HepG2 (cell line): ENCODE data around the gene MBNL3. TPM values are rescaled to one million over a fixed set of nuclear protein-coding genes. Genes with fewer than 3 reads are reported as not detected.

Source experiments
- DDIT3 ChIP-seq: sonication (generic); formaldehyde crosslinking; IDR thresholded peaks from 2 replicates; pipeline ENCODE4 v1.4.0; 2020; ENCODE audit warnings: mild to moderate bottlenecking, missing genetic modification reagents
- HOMEZ ChIP-seq: IDR thresholded peaks from 2 replicates; pipeline ENCODE4 v1.6.1; 2016; ENCODE audit warnings: low read depth
- JUNB ChIP-seq: sonication (generic); formaldehyde crosslinking; IDR thresholded peaks from 2 replicates; pipeline ENCODE4 v1.8.0; 2022; ENCODE audit warnings: missing genetic modification reagents, mild to moderate bottlenecking, borderline replicate concordance
- KLF6 ChIP-seq: IDR thresholded peaks from 2 replicates; pipeline ENCODE4 v1.8.0; 2016; ENCODE audit warnings: missing biosample characterization, missing genetic modification reagents
- MBD4 ChIP-seq: IDR thresholded peaks from 2 replicates; pipeline ENCODE4 v1.6.1; 2012; ENCODE audit warnings: low read length, inconsistent platforms, borderline replicate concordance
- MIXL1 ChIP-seq: IDR thresholded peaks from 2 replicates; pipeline ENCODE4 v1.6.1; 2016
- NR1H2 ChIP-seq: sonication (generic); formaldehyde crosslinking; IDR thresholded peaks from 2 replicates; pipeline ENCODE4 v1.8.1; 2022; ENCODE audit warnings: low read depth, missing genetic modification reagents, borderline replicate concordance
- NR3C1 ChIP-seq: sonication (generic); formaldehyde crosslinking; IDR thresholded peaks from 2 replicates; pipeline ENCODE4 v1.4.0; 2020; ENCODE audit warnings: missing genetic modification reagents
- NRL ChIP-seq: sonication (generic); formaldehyde crosslinking; IDR thresholded peaks from 2 replicates; pipeline ENCODE4 v1.5.0; 2020; ENCODE audit warnings: missing genetic modification reagents, mild to moderate bottlenecking, moderate library complexity, borderline replicate concordance
- SAFB2 ChIP-seq: sonication (generic); formaldehyde crosslinking; IDR thresholded peaks from 2 replicates; pipeline ENCODE4 v1.5.1; 2020; ENCODE audit warnings: missing genetic modification reagents, low read depth, mild to moderate bottlenecking, borderline replicate concordance
- SIX4 ChIP-seq: sonication (generic); formaldehyde crosslinking; IDR thresholded peaks from 2 replicates; pipeline ENCODE4 v1.4.0; 2020; ENCODE audit warnings: missing genetic modification reagents
- SP4 ChIP-seq: sonication (generic); formaldehyde crosslinking; IDR thresholded peaks from 2 replicates; pipeline ENCODE4 v1.8.1; 2023; ENCODE audit warnings: mild to moderate bottlenecking, missing genetic modification reagents
- SYNCRIP ChIP-seq: fragments of 200-400 bp; formaldehyde crosslinking; IDR thresholded peaks from 2 replicates; pipeline ENCODE4 v1.6.1; 2018; ENCODE audit warnings: mild to moderate bottlenecking, low read depth, low read length; ENCODE audit not compliant: insufficient read depth
- TEAD3 ChIP-seq: optimal IDR thresholded peaks from 2 replicates; pipeline ENCODE3; 2016; ENCODE audit warnings: borderline replicate concordance
- TMF1 ChIP-seq: sonication (generic); formaldehyde crosslinking; IDR thresholded peaks from 2 replicates; pipeline ENCODE4 v1.8.1; 2022; ENCODE audit warnings: low read depth, missing genetic modification reagents
- ZBTB34 ChIP-seq: sonication (generic); formaldehyde crosslinking; IDR thresholded peaks from 2 replicates; pipeline ENCODE4 v1.8.0; 2022; ENCODE audit warnings: mild to moderate bottlenecking, missing genetic modification reagents
- ZFP90 ChIP-seq: sonication (generic); formaldehyde crosslinking; IDR thresholded peaks from 2 replicates; pipeline ENCODE4 v1.8.0; 2022; ENCODE audit warnings: missing genetic modification reagents, mild to moderate bottlenecking, inconsistent platforms, borderline replicate concordance
- ZHX1 ChIP-seq: sonication (generic); formaldehyde crosslinking; IDR thresholded peaks from 2 replicates; pipeline ENCODE4 v1.8.1; 2022; ENCODE audit warnings: low read depth, mild to moderate bottlenecking, missing genetic modification reagents
- ZKSCAN8 ChIP-seq: IDR thresholded peaks from 2 replicates; pipeline ENCODE4 v1.6.1; 2016; ENCODE audit warnings: borderline replicate concordance, missing genetic modification reagents, missing compliant biosample characterization
- ZNF20 ChIP-seq: sonication (generic); formaldehyde crosslinking; IDR thresholded peaks from 2 replicates; pipeline ENCODE4 v1.4.0; 2020; ENCODE audit warnings: mild to moderate bottlenecking, moderate library complexity, missing genetic modification reagents
- ZNF670 ChIP-seq: sonication (generic); formaldehyde crosslinking; IDR thresholded peaks from 2 replicates; pipeline ENCODE4 v1.8.0; 2022; ENCODE audit warnings: mild to moderate bottlenecking, missing genetic modification reagents, borderline replicate concordance
- ZNF704 ChIP-seq: sonication (generic); formaldehyde crosslinking; IDR thresholded peaks from 2 replicates; pipeline ENCODE4 v1.8.1; 2023; ENCODE audit warnings: mild to moderate bottlenecking, inconsistent platforms, moderate library complexity, missing genetic modification reagents, borderline replicate concordance
- ZNF766 ChIP-seq: sonication (generic); formaldehyde crosslinking; IDR thresholded peaks from 2 replicates; pipeline ENCODE4 v1.5.0; 2020; ENCODE audit warnings: missing genetic modification reagents, borderline replicate concordance
- polyA plus RNA-seq, 8 experiments: library from polyadenylated mRNA; depleted of rRNA in 3 of 8; stranded (reverse) in 7 of 8; unstranded in 1 of 8; fragments of >200 nt; fragmentation: Illumina TruSeq in 4 of 8; extraction: Trizol in 4 of 8; gene quantifications; 2 replicates each; pipeline versions ENCODE4 v1.2.1 to v1.2.3, GENCODE V29; 2011 to 2016; ENCODE audit warnings: low read depth in 4 of 8, missing spikeins in 1 of 8, mixed read lengths in 1 of 8; ENCODE audit not compliant: insufficient read depth in 1 of 8
- total RNA-seq, 5 experiments: library from RNA; depleted of rRNA; stranded (reverse); fragments of >200 nt; fragmentation: Illumina TruSeq; extraction: Trizol; gene quantifications; 2 replicates each; pipeline ENCODE4 v1.2.3, GENCODE V29; 2016; ENCODE audit warnings: low read depth in 1 of 5

Gene MBNL3
- total and polyA plus RNA-seq, 2 of the 13 experiments (the other 11 are each of a cell fraction or from before 2014, with no cell fraction given) = 155 to 257 TPM

- TF ChIP-seq ZNF704 (CRISPR knock-in tag) (no peak), NR3C1 (CRISPR knock-in tag) (no peak), HOMEZ (peak; percentile 45; the same call in 1 of the 2 replicates), ZKSCAN8 (CRISPR knock-in tag) (no peak), TMF1 (CRISPR knock-in tag) (no peak), KLF6 (no peak), ZFP90 (CRISPR knock-in tag) (no peak), JUNB (CRISPR knock-in tag) (no peak), SP4 (CRISPR knock-in tag) (no peak), SYNCRIP (no peak), MIXL1 (CRISPR knock-in tag) (peak; percentile 27; the same call in 1 of the 2 replicates), DDIT3 (CRISPR knock-in tag) (no peak), NR1H2 (CRISPR knock-in tag) (no peak), SAFB2 (CRISPR knock-in tag) (no peak), NRL (CRISPR knock-in tag) (no peak), ZNF670 (CRISPR knock-in tag) (no peak), SIX4 (CRISPR knock-in tag) (no peak), ZNF766 (CRISPR knock-in tag) (no peak), TEAD3 (peak; percentile 56), ZNF20 (CRISPR knock-in tag) (no peak), ZBTB34 (no peak), MBD4 (peak; percentile 56; the same call in 1 of the 2 replicates), ZHX1 (CRISPR knock-in tag) (no peak)
Observed at GRCh38 chrX:132493095-132493494, 4.3 kb upstream of the MBNL3 start (continued).
